ENCODE results near the gene ALG12. TPM values are rescaled to one million over a fixed set of nuclear protein-coding genes. Genes with fewer than 3 reads are reported as not detected.
A peak's percentile ranks its signal among the peaks of the same experiment; 100 is the strongest.

Gene ALG12
- total and polyA plus RNA-seq, 2 of the 13 experiments (the other 11 are each of a cell fraction or from before 2014, with no cell fraction given), result 7.8 to 15.8 TPM

- TF ChIP-seq ARID4A (CRISPR knock-in tag; IDR thresholded peaks at IDR 0.05; ENCODE audit: borderline replicate concordance), result 0 out of 2 replicates have a peak, but pooled peaks have one; percentile 6
- no peak for TF ChIP-seq SETDB1 (CRISPR knock-in tag; IDR thresholded peaks at IDR 0.05; ENCODE audit: borderline replicate concordance)
- TF ChIP-seq NR2F6 (IDR thresholded peaks at IDR 0.05), result no peak
- no peak for TF ChIP-seq NR2F6 (CRISPR knock-in tag; IDR thresholded peaks at IDR 0.05)
- TF ChIP-seq ZNF362 (CRISPR knock-in tag; IDR thresholded peaks at IDR 0.05; ENCODE audit: borderline replicate concordance), result no peak
- TF ChIP-seq AHDC1 (CRISPR knock-in tag; IDR thresholded peaks at IDR 0.05; ENCODE audit: borderline replicate concordance), result no peak
- TF ChIP-seq FOSL2 (CRISPR knock-in tag; IDR thresholded peaks at IDR 0.05), result no peak
- no peak for TF ChIP-seq DRAP1 (CRISPR knock-in tag; IDR thresholded peaks at IDR 0.05)
- no peak for TF ChIP-seq CREM (IDR thresholded peaks at IDR 0.05)
- no peak for TF ChIP-seq CREM (CRISPR knock-in tag; IDR thresholded peaks at IDR 0.05)
- TF ChIP-seq PITX1 (CRISPR knock-in tag; IDR thresholded peaks at IDR 0.05), result no peak
- no peak for TF ChIP-seq ZNF121 (CRISPR knock-in tag; IDR thresholded peaks at IDR 0.05)
- no peak for TF ChIP-seq ZBTB37 (CRISPR knock-in tag; IDR thresholded peaks at IDR 0.05)
- TF ChIP-seq CC2D1A (CRISPR knock-in tag; IDR thresholded peaks at IDR 0.05), result 0 out of 2 replicates have a peak, but pooled peaks have one; percentile 12
Measured at GRCh38 chr22:49954991-49955580, 36.8 kb upstream of the ALG12 start (continued).
